ENCODE measurements around the gene ADCY2.
A peak's percentile ranks its signal among the peaks of the same experiment; 100 is the strongest.

ADCY2 gene

DNA sequence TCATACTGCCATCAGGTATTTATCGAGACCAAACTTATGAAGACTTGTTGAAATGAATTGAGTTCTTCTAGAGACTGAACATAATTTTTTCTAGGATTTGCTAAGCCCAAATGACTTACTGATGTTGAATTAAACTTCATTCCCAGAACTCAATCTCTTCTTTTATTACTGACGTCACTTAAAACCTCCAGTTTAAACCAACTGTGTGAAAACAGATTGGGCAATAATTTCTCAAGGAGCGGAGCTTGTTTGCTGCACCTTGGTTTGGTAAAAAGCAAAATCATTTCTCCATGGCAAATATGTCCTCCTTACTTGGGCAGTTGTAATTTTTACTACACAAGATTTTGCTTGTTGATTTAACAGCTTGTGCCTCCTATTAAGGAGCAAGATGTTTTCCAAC lies 417.6 kb downstream of the ADCY2 start:
- H3K27me3 ChIP-seq (ENCODE audit: insufficient read depth, low read depth) = no peaks in the 10 kb centered on the region
- H3K4me2 ChIP-seq = no peak overlapping the region
- no peaks in the 10 kb centered on the region for H3K36me3 ChIP-seq (ENCODE audit: insufficient read depth)
- H3K4me1 ChIP-seq (ENCODE audit: low read depth, poor library complexity, severe bottlenecking) = peaks cover 7% of the 10 kb centered on the region
- no peak overlapping the region for H2AFZ ChIP-seq (ENCODE audit: low read depth)
- no peak overlapping the region for H3K4me3 ChIP-seq (IDR thresholded peaks at IDR 0.05; ENCODE audit: insufficient read depth, low read depth, low read length)
- no peaks in the 10 kb centered on the region for H3K79me2 ChIP-seq (ENCODE audit: insufficient read depth, low read depth)
- H3K27ac ChIP-seq = no peak overlapping the region
- TF ChIP-seq, protein P1, sequence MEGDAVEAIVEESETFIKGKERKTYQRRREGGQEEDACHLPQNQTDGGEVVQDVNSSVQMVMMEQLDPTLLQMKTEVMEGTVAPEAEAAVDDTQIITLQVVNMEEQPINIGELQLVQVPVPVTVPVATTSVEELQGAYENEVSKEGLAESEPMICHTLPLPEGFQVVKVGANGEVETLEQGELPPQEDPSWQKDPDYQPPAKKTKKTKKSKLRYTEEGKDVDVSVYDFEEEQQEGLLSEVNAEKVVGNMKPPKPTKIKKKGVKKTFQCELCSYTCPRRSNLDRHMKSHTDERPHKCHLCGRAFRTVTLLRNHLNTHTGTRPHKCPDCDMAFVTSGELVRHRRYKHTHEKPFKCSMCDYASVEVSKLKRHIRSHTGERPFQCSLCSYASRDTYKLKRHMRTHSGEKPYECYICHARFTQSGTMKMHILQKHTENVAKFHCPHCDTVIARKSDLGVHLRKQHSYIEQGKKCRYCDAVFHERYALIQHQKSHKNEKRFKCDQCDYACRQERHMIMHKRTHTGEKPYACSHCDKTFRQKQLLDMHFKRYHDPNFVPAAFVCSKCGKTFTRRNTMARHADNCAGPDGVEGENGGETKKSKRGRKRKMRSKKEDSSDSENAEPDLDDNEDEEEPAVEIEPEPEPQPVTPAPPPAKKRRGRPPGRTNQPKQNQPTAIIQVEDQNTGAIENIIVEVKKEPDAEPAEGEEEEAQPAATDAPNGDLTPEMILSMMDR (conservative IDR thresholded peaks at IDR 0.05; ENCODE audit: low read depth, low read length) = no peak
- H4K20me1 ChIP-seq (ENCODE audit: insufficient read depth) = no peaks in the 10 kb centered on the region
- H3K9ac ChIP-seq = no peak overlapping the region

DNA sequence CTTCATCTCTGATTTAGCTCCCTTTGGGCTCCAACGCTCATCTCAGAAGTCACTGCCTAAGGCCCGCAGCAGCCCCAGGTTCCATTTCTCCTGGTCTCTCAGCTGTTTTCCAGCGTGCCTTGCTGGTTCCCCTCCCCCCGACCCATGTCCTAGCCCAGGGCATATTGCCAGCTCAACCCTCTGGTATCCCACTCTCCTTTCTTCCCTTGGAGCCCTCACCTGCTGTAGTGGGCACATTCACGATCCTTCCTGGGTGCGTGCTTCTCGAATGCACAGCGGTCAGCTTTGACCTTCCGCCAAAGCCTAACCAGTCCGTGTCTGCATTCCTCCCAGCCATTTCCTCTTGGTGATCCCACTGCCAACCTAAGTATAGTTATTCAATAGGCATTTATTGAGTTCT lies 418.9 kb downstream of the ADCY2 start:
- H3K4me1 ChIP-seq (ENCODE audit: low read depth, poor library complexity, severe bottlenecking) = peaks cover 7% of the 10 kb centered on the region
- H2AFZ ChIP-seq (ENCODE audit: low read depth) = no peak overlapping the region
- no peak overlapping the region for H3K4me2 ChIP-seq
- no peak overlapping the region for H3K9ac ChIP-seq
- H4K20me1 ChIP-seq (ENCODE audit: insufficient read depth) = no peaks in the 10 kb centered on the region
- no peaks in the 10 kb centered on the region for H3K36me3 ChIP-seq (ENCODE audit: insufficient read depth)
- no peaks in the 10 kb centered on the region for H3K79me2 ChIP-seq (ENCODE audit: insufficient read depth, low read depth)
- no peak overlapping the region for H3K4me3 ChIP-seq (IDR thresholded peaks at IDR 0.05; ENCODE audit: insufficient read depth, low read depth, low read length)
- TF ChIP-seq, protein P1 (conservative IDR thresholded peaks at IDR 0.05; ENCODE audit: low read depth, low read length) = no peak
- H3K27ac ChIP-seq = no peak overlapping the region
- no peaks in the 10 kb centered on the region for H3K27me3 ChIP-seq (ENCODE audit: insufficient read depth, low read depth)

DNA sequence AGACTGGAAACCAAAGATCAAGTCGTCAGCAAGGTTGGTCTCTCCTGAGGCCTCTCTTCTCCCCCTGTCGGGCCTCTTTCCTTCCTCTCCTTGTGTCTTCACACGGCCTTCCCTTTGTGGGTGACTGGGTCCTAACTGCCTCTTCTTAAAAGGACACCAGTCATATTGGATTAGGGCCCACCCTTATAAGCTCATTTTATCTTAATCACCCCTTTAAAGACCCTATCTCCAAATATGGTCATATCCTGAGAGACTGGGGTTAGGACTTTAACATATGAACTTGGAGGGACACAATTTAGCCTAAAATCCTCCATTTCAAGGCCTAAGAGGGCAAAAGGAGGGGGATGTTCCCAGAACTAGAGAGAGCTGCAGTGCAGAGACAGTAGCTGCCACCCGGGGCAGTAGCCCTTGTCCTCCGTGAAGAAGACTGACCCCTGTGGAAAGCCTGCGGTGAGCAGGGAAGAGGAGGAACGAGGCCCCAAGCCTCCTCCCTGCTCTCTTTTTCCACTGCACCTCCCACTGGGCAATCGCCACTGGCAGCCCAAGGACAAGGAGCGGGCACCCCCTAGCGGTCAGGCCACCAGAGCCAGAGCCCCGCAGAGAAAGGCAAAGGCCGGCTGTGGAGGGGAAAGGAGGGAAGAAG lies 420.1 kb downstream of the ADCY2 start:
- H3K9ac ChIP-seq = no peak overlapping the region
- H3K4me2 ChIP-seq = peak overlapping the region; percentile 11; the same call in 1 of the 2 replicates

DNA sequence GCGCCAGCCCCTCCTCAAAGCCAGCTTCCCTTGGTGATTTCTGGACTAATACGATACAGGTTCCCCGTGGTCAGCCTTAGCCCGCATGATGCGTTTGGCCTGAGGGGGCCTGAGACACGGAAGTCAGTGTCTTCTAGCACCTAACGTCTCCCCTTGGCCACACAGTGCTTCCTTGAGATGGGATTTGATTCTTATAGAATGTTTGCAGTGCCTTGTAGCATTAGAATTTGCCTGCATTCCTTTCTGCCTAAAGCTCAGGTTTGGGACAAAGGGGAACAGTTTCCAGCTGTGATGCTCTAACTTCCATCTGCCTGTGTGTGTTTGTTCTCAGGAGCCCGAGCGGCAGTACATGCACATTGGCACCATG lies 420.6 kb downstream of the ADCY2 start:
- Histone ChIP-seq H3K9ac (no peak overlapping the region), H4K20me1 (ENCODE audit: insufficient read depth) (no peaks in the 10 kb centered on the region), H3K4me2 (peak overlapping the region; percentile 11; the same call in 1 of the 2 replicates), H3K79me2 (ENCODE audit: insufficient read depth, low read depth) (no peaks in the 10 kb centered on the region), H3K27ac (no peak overlapping the region), H2AFZ (ENCODE audit: low read depth) (peak overlapping the region; percentile 61; the same call in 1 of the 2 replicates), H3K36me3 (ENCODE audit: insufficient read depth) (no peaks in the 10 kb centered on the region), H3K4me3 (IDR thresholded peaks at IDR 0.05; ENCODE audit: insufficient read depth, low read depth, low read length) (no peak overlapping the region), H3K4me1 (ENCODE audit: low read depth, poor library complexity, severe bottlenecking) (peaks cover 7% of the 10 kb centered on the region), H3K27me3 (ENCODE audit: insufficient read depth, low read depth) (no peaks in the 10 kb centered on the region)
- TF ChIP-seq, protein P1 (conservative IDR thresholded peaks at IDR 0.05; ENCODE audit: low read depth, low read length) = peak; percentile 64

More for the DNA sequence above, 420.1 kb downstream of the ADCY2 start:
- TF ChIP-seq, protein P1 (conservative IDR thresholded peaks at IDR 0.05; ENCODE audit: low read depth, low read length) = peak; percentile 94
- Histone ChIP-seq H3K36me3 (ENCODE audit: insufficient read depth) (no peaks in the 10 kb centered on the region), H3K4me3 (IDR thresholded peaks at IDR 0.05; ENCODE audit: insufficient read depth, low read depth, low read length) (no peak overlapping the region), H3K27me3 (ENCODE audit: insufficient read depth, low read depth) (no peaks in the 10 kb centered on the region), H3K27ac (no peak overlapping the region), H4K20me1 (ENCODE audit: insufficient read depth) (no peaks in the 10 kb centered on the region), H3K4me1 (ENCODE audit: low read depth, poor library complexity, severe bottlenecking) (peaks cover 7% of the 10 kb centered on the region), H3K79me2 (ENCODE audit: insufficient read depth, low read depth) (no peaks in the 10 kb centered on the region), H2AFZ (ENCODE audit: low read depth) (peak overlapping the region; percentile 61; the same call in 1 of the 2 replicates)

Measured in KMS-11 (cell line).